IMR-90 (cell line): Measurements from ENCODE around the gene TMEM9. TPM values are rescaled to one million over a fixed set of nuclear protein-coding genes. Genes with fewer than 3 reads are reported as not detected.

ENCODE experiments used
- ATAC-seq: fragments of 200-7000 bp; cut with Tn5 transposase; 2 replicates; pipeline ENCODE4 v1.9.1; 2020; ENCODE audit warnings: low read depth, mild to moderate bottlenecking, moderate library complexity
- BruUV-seq: library from RNA; stranded (reverse); fragments of 400-500 nt; replicated peaks from 2 replicates; lab custom pipeline; 2021; lab: Mats Ljungman, UMichigan
- CTCF ChIA-PET: fragments of 300-600 bp; formaldehyde crosslinking; extraction: SDS; loops from one replicate; lab custom pipeline; 2021; ENCODE audit warnings: antibody characterized with exemption; lab: Yijun Ruan, JAX
- POLR2A ChIA-PET: fragments of 300-600 bp; sonication (Branson Sonifier 250); formaldehyde crosslinking; loops from one replicate; lab custom pipeline; 2022; ENCODE audit warnings: antibody characterized with exemption; ENCODE audit not compliant: unreplicated experiment; lab: Charles Lee
- DNase-seq: peaks from one replicate; pipeline ENCODE4 v3.0.0; 2013
- H2AFZ ChIP-seq: replicated peaks from 2 replicates; pipeline ENCODE3; 2013; ENCODE audit warnings: low read length, mild to moderate bottlenecking; ENCODE audit not compliant: poor library complexity
- H2AK5ac ChIP-seq: 2 replicates; pipeline ENCODE4 v1.6.1; 2013; ENCODE audit warnings: low read depth, low read length, inconsistent platforms
- H2AK9ac ChIP-seq: replicated peaks from 2 replicates; pipeline ENCODE3; 2013; ENCODE audit warnings: mild to moderate bottlenecking, low read depth, low read length, moderate library complexity; ENCODE audit not compliant: poor library complexity
- H2BK120ac ChIP-seq: 2 replicates; pipeline ENCODE4 v1.6.1; 2013; ENCODE audit warnings: low read depth, low read length, inconsistent platforms
- H2BK15ac ChIP-seq: 3 replicates; pipeline ENCODE4 v1.6.1; 2013; ENCODE audit warnings: low read depth, low read length, inconsistent platforms
- H2BK20ac ChIP-seq: 2 replicates; pipeline ENCODE4 v1.6.1; 2013; ENCODE audit warnings: low read depth, mild to moderate bottlenecking, inconsistent platforms, low read length, moderate library complexity
- H2BK5ac ChIP-seq: 2 replicates; pipeline ENCODE4 v1.6.1; 2013; ENCODE audit warnings: mild to moderate bottlenecking, low read depth, low read length, inconsistent platforms; ENCODE audit not compliant: poor library complexity, severe bottlenecking
- H3K14ac ChIP-seq: replicated peaks from 2 replicates; pipeline ENCODE4 v1.6.1; 2013; ENCODE audit warnings: low read depth, low read length, inconsistent platforms
- H3K18ac ChIP-seq: 2 replicates; pipeline ENCODE4 v1.6.1; 2013; ENCODE audit warnings: low read depth, low read length, control low read depth
- H3K23ac ChIP-seq: 2 replicates; pipeline ENCODE4 v1.6.1; 2013; ENCODE audit warnings: low read depth, low read length, inconsistent platforms
- H3K27ac ChIP-seq: 2 replicates; pipeline ENCODE4 v1.5.1; 2013; ENCODE audit warnings: mild to moderate bottlenecking, control low read depth, low read length; ENCODE audit not compliant: insufficient read depth
- H3K27me3 ChIP-seq: 2 replicates; pipeline ENCODE4 v1.6.1; 2013; ENCODE audit warnings: low read length; ENCODE audit not compliant: control insufficient read depth, insufficient read depth
- H3K36me3 ChIP-seq: 2 replicates; pipeline ENCODE4 v1.6.1; 2013; ENCODE audit warnings: low read length, mixed read lengths; ENCODE audit not compliant: control insufficient read depth, insufficient read depth
- H3K4ac ChIP-seq: 2 replicates; pipeline ENCODE4 v1.6.1; 2013; ENCODE audit warnings: low read depth, low read length, inconsistent platforms
- H3K4me1 ChIP-seq: 2 replicates; pipeline ENCODE4 v1.6.1; 2013; ENCODE audit warnings: low read length, mixed read lengths; ENCODE audit not compliant: control insufficient read depth, insufficient read depth
- H3K4me2 ChIP-seq: 2 replicates; pipeline ENCODE4 v1.6.1; 2013; ENCODE audit warnings: low read depth, mild to moderate bottlenecking, control low read depth, low read length, moderate library complexity
- H3K4me3 ChIP-seq: 2 replicates; pipeline ENCODE4 v1.5.1; 2013; ENCODE audit warnings: low read depth, mild to moderate bottlenecking, control low read depth, low read length, moderate library complexity; ENCODE audit not compliant: insufficient read depth
- H3K56ac ChIP-seq: 2 replicates; pipeline ENCODE4 v1.6.1; 2013; ENCODE audit warnings: low read length, inconsistent platforms; ENCODE audit not compliant: insufficient read depth; ENCODE audit errors: extremely low read depth
- H3K79me1 ChIP-seq, 2 experiments: 2 replicates each; pipeline ENCODE4 v1.6.1; 2013; ENCODE audit warnings: low read length in 2 of 2, inconsistent platforms in 1 of 2, low read depth in 1 of 2
- H3K9ac ChIP-seq: 2 replicates; pipeline ENCODE4 v1.6.1; 2013; ENCODE audit warnings: low read depth, low read length, control low read depth
- H3K9me1 ChIP-seq: 2 replicates; pipeline ENCODE4 v1.6.1; 2013; ENCODE audit warnings: low read length, inconsistent platforms; ENCODE audit not compliant: insufficient read depth
- H3K9me3 ChIP-seq: 2 replicates; pipeline ENCODE4 v1.6.1; 2013; ENCODE audit warnings: low read length; ENCODE audit not compliant: control insufficient read depth, insufficient read depth
- H4K20me1 ChIP-seq: 2 replicates; pipeline ENCODE4 v1.6.1; 2013; ENCODE audit warnings: low read length, inconsistent platforms; ENCODE audit not compliant: insufficient read depth
- H4K5ac ChIP-seq: 2 replicates; pipeline ENCODE4 v1.6.1; 2013; ENCODE audit warnings: mild to moderate bottlenecking, low read depth, low read length, control low read depth
- H4K8ac ChIP-seq, 2 experiments: 2 replicates each; pipeline ENCODE4 v1.6.1; 2013; ENCODE audit warnings: low read depth in 2 of 2, low read length in 2 of 2, control low read depth in 1 of 2, inconsistent platforms in 1 of 2
- H4K91ac ChIP-seq: 2 replicates; pipeline ENCODE4 v1.6.1; 2013; ENCODE audit warnings: low read depth, low read length, inconsistent platforms; ENCODE audit not compliant: insufficient read depth
- CHD1 ChIP-seq: IDR thresholded peaks from 2 replicates; pipeline ENCODE4 v1.6.1; 2012; ENCODE audit warnings: low read depth, low read length, improper control_type of control experiment
- FOS ChIP-seq: fragments of 150-350 bp; IDR thresholded peaks from 2 replicates; pipeline ENCODE4 v1.6.1; 2016; ENCODE audit warnings: low read depth, low read length
- MAFK ChIP-seq: IDR thresholded peaks from 2 replicates; pipeline ENCODE4 v1.6.1; 2012; ENCODE audit warnings: low read depth, low read length, improper control_type of control experiment
- NFE2L2 ChIP-seq: fragments of 150-350 bp; IDR thresholded peaks from 2 replicates; pipeline ENCODE4 v1.6.1; 2016; ENCODE audit warnings: low read depth, mild to moderate bottlenecking, low read length
- POLR2A ChIP-seq: IDR thresholded peaks from 2 replicates; pipeline ENCODE4 v1.6.1; 2012; ENCODE audit warnings: mild to moderate bottlenecking, low read depth, low read length
- SMC3 ChIP-seq: fragments of 150-350 bp; IDR thresholded peaks from 2 replicates; pipeline ENCODE4 v1.6.1; 2016; ENCODE audit warnings: low read depth, mild to moderate bottlenecking, antibody characterized with exemption, low read length, moderate library complexity
- USF2 ChIP-seq: fragments of 150-350 bp; IDR thresholded peaks from 2 replicates; pipeline ENCODE4 v1.6.1; 2017; ENCODE audit warnings: mild to moderate bottlenecking, antibody characterized with exemption, low read length, low read depth
- WGBS, 2 experiments: methylation state at CpG; one replicate each; pipeline versions ENCODE4 v1.1.5 to v1.1.7; 2013; ENCODE audit warnings: missing lambda C conversion rate in 2 of 2; ENCODE audit not compliant: insufficient read length in 1 of 2; ENCODE audit errors: extremely low coverage in 2 of 2; 5-methylcytosine and 5-hydroxymethylcytosine counted together
- dilution Hi-C: fragments of 300-500 bp; cut with HindIII; formaldehyde crosslinking; loops from one replicate; pipeline ENCODE4 v1.14.3; 2018; ENCODE audit warnings: low sequenced_read_pairs; ENCODE audit not compliant: unreplicated experiment
- in situ Hi-C: fragments of 300-500 bp; cut with MboI; formaldehyde crosslinking; loops from 3 replicates; pipeline ENCODE4 v1.14.3; 2019; ENCODE audit warnings: low sequenced_read_pairs, inconsistent platforms, mixed read lengths
- intact Hi-C: fragments of 100-400 bp; cut with micrococcal nuclease; formaldehyde crosslinking; loops from 2 replicates; pipeline ENCODE4 v1.10.0; 2022
- polyA plus RNA-seq, 3 experiments: library from polyadenylated mRNA; depleted of rRNA; stranded (reverse); fragments of >200 nt; gene quantifications; 2 replicates each; pipeline ENCODE4 v1.2.3, GENCODE V29; 2012; ENCODE audit warnings: low replicate concordance in 1 of 3
- total RNA-seq: library from RNA; depleted of rRNA; stranded (reverse); fragments of >200 nt; gene quantifications from 2 replicates; pipeline ENCODE4 v1.2.3, GENCODE V29; 2012

The TMEM9 gene
- total and polyA plus RNA-seq, 2 of the 4 experiments (the other 2 are of a cell fraction): 76.7 to 107 TPM

- Histone ChIP-seq H3K4ac (no peak overlapping the region), H3K27ac (no peak overlapping the region), H2AFZ (no peak overlapping the region), H3K9ac (no peak overlapping the region), H4K5ac (no peak overlapping the region), H4K20me1 (no peaks in the 10 kb centered on the region), H3K14ac (no peak overlapping the region), H3K9me3 (no peaks in the 10 kb centered on the region), H4K8ac (no peak overlapping the region), H2AK5ac (no peak overlapping the region), H3K27me3 (peaks cover 79% of the 10 kb centered on the region), H4K91ac (no peak overlapping the region), H3K79me1 (no peaks in the 10 kb centered on the region), H2BK15ac (no peak overlapping the region), H3K23ac (no peak overlapping the region), H2AK9ac (no peak overlapping the region), H2BK20ac (no peak overlapping the region), H2BK5ac (no peak overlapping the region), H3K4me1 (no peaks in the 10 kb centered on the region), H3K4me2 (no peak overlapping the region), H3K9me1 (no peaks in the 10 kb centered on the region), H3K18ac (no peak overlapping the region), H3K4me3 (no peak overlapping the region), H2BK120ac (no peak overlapping the region), H3K56ac (no peak overlapping the region), H3K36me3 (no peaks in the 10 kb centered on the region)
- ChIA-PET POLR2A (no interaction called here), CTCF (interaction anchor here (0.6 kb wide), 1 partner anchor 43 kb away, joined by 3 read pairs; no protein-coding TSS in a partner anchor)
- intact Hi-C loops (no loop called here), dilution Hi-C loops (no loop called here), in situ Hi-C loops (no loop called here)
- no CpG with 5 or more reads among the region's 12 CpGs for WGBS, 2 experiments
- DNase-seq: no peak
- TF ChIP-seq USF2: no peak
- TF ChIP-seq POLR2A: no peak
- TF ChIP-seq FOS: no peak
- TF ChIP-seq SMC3: no peak
- TF ChIP-seq CHD1: no peak
- TF ChIP-seq NFE2L2: no peak
- no peak for TF ChIP-seq MAFK
- no TSS peak for BruUV-seq
- no peak for ATAC-seq
Measured at GRCh38 chr1:201100169-201100930, 53.9 kb downstream of the TMEM9 start.
